Measurements from ENCODE around the gene LMBRD1.

DNA sequence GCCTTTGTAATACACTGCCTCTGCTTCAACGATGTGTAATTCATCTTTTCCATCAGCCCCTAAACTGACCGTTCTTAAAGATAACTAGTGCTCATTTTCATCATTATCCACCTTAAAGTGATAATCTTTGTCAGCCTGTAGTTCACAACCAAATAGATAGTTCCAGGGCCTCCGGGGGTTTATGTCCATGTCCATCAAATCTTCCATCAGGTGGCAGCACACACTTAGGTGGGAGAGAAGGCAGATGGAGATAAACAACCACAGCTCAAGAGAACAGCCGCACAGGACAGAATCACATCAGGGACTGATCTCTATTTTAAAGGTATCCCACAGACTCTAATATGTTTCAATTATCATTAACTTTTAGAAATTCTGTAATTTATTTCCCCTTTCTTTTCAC, 90.9 kb downstream of the LMBRD1 start:
- TF ChIP-seq POLR2A (IDR thresholded peaks at IDR 0.05) = no peak
- TF ChIP-seq, protein P1, sequence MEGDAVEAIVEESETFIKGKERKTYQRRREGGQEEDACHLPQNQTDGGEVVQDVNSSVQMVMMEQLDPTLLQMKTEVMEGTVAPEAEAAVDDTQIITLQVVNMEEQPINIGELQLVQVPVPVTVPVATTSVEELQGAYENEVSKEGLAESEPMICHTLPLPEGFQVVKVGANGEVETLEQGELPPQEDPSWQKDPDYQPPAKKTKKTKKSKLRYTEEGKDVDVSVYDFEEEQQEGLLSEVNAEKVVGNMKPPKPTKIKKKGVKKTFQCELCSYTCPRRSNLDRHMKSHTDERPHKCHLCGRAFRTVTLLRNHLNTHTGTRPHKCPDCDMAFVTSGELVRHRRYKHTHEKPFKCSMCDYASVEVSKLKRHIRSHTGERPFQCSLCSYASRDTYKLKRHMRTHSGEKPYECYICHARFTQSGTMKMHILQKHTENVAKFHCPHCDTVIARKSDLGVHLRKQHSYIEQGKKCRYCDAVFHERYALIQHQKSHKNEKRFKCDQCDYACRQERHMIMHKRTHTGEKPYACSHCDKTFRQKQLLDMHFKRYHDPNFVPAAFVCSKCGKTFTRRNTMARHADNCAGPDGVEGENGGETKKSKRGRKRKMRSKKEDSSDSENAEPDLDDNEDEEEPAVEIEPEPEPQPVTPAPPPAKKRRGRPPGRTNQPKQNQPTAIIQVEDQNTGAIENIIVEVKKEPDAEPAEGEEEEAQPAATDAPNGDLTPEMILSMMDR (IDR thresholded peaks at IDR 0.05 in 8 of 11, conservative IDR thresholded peaks at IDR 0.05 in 3 of 11) = no peak

Data from spleen (tissue), 7 donors.